ENCODE data around the gene DCANP1. TPM values are rescaled to one million over a fixed set of nuclear protein-coding genes. Genes with fewer than 3 reads are reported as not detected.

DCANP1 gene
- total and polyA plus RNA-seq, 10 of the 15 experiments (the other 5 are each of a cell fraction or from before 2014, with no cell fraction given): 0.01 TPM; not detected in 9

GRCh38 chr5:135458356-135458755 is 11.2 kb upstream of the DCANP1 start:
- H3K4me2 ChIP-seq (ENCODE audit: control insufficient read depth, insufficient read depth): no peak overlapping the region
- TF ChIP-seq FOS (IDR thresholded peaks at IDR 0.05; ENCODE audit: borderline replicate concordance, extremely low read depth, insufficient read length) (no peak), ATF2 (IDR thresholded peaks at IDR 0.05; ENCODE audit: low read length) (no peak), RAD51 (IDR thresholded peaks at IDR 0.05) (no peak), POLR2AphosphoS5 (IDR thresholded peaks at IDR 0.05; ENCODE audit: low read length) (no peak), CHD2 (IDR thresholded peaks at IDR 0.05; ENCODE audit: borderline replicate concordance, low read depth, low read length) (no peak), ATF3 (IDR thresholded peaks at IDR 0.05; ENCODE audit: borderline replicate concordance, extremely low read depth, low read depth, low read length) (no peak)
- H3K27me3 ChIP-seq (replicated peaks in 1 of 2; ENCODE audit: control insufficient read depth in 2 of 2, insufficient read depth in 2 of 2, low read length in 1 of 2): no peaks in the 10 kb centered on the region; a peak in 2 of 4 replicates
- no peak overlapping the region for H2AFZ ChIP-seq (ENCODE audit: control insufficient read depth, low read depth, low read length)
- intact Hi-C loops (cut with micrococcal nuclease; ENCODE audit: unreplicated experiment) (no loop called here), in situ Hi-C loops (cut with MboI) (no loop called here)
- ATAC-seq (no peak), FAIRE-seq (no peak), DNase-seq (ENCODE audit: low read depth, low spot score) (no peak)
- H3K27ac ChIP-seq (ENCODE audit: control insufficient read depth, insufficient read depth): no peak overlapping the region
- H3K4me1 ChIP-seq (ENCODE audit: control insufficient read depth, insufficient read depth, low read length): peaks cover 15% of the 10 kb centered on the region
- POLR2A ChIA-PET: no interaction called here
- RAD21 ChIA-PET (ENCODE audit: unreplicated experiment): interaction anchor here (1.5 to 5.0 kb wide), 2 partner anchors 93 to 95 kb away, joined by 4 to 33 read pairs; no protein-coding TSS in a partner anchor
- H3K9ac ChIP-seq (ENCODE audit: control insufficient read depth, insufficient read depth, low read length): no peak overlapping the region
- CTCF ChIA-PET: interaction anchor here (0.9 to 16.3 kb wide), 19 partner anchors 8 to 478 kb away, joined by 3 to 363 read pairs (median 6); partner anchors contain the start of gene DCANP1
- H3K9me3 ChIP-seq (replicated peaks; ENCODE audit: control insufficient read depth, insufficient read depth, low read length): no peaks in the 10 kb centered on the region
- no peak overlapping the region for H3K4me3 ChIP-seq
- SMC1A ChIA-PET (ENCODE audit: uncharacterized antibody, unreplicated experiment): interaction anchor here (2.4 to 2.8 kb wide), 2 partner anchors 91 to 94 kb away, joined by 8 to 28 read pairs; no protein-coding TSS in a partner anchor
- BruUV-seq (replicated peaks): no TSS peak
- WGBS (ENCODE audit: insufficient coverage, insufficient replicate concordance, low lambda C conversion rate, missing lambda C conversion rate): 51% methylated on average over 4 of the region's 4 CpGs
- no peaks in the 10 kb centered on the region for H4K20me1 ChIP-seq (ENCODE audit: control insufficient read depth, insufficient read depth)
- H3K79me2 ChIP-seq (ENCODE audit: control insufficient read depth, insufficient read depth, low read length): no peaks in the 10 kb centered on the region
- H3K36me3 ChIP-seq (ENCODE audit: control insufficient read depth in 2 of 2, insufficient read depth in 2 of 2, low read length in 1 of 2): no peaks in the 10 kb centered on the region

Measured in GM12878 (cell line).